ENCODE measurements around the gene GTPBP3. TPM values are rescaled to one million over a fixed set of nuclear protein-coding genes. Genes with fewer than 3 reads are reported as not detected.
A peak's percentile ranks its signal among the peaks of the same experiment; 100 is the strongest.

GTPBP3 gene
- total RNA-seq, 1 donor from 2014 or later, result 61.2 TPM

DNA sequence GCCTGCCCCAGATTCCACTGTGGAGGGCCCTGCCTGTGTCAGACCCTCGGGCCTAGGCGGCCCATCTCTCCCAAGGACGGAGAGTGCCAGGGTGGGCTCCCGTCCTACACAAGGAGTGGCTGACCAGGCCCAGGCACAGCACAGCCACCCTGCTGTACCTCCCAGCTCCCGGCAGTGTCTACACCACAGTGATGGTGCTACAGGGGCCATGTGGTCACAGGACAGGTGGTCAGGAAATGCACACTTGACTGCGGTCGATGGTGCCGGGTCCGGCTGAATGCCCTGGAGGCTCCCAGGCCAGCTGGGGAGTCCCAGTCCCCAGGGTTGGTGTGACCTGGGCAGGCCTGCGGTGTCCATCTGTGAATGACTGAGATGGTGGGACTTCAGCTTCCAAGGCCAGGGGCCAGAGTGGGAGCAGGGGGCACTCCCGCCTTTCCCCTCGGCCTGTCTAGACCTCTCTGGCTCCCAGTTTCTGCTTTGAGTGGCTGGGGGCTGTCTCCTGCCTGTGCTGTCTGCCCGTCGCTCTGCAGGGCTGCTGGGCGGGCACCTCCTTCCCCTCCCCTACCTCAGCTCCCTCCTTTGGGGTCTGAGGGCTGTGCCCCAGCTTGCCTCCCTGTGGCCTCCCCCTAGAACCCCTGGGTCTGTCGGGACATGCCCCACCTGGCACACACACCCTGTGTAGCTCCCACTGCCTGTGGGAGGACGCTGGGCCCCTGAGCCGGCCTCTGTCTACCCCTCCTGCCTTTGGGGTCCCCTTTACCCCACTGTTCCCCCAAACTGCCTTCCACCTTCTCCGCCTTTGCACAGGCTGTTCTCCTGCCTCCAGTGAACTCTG lies 15.5 kb upstream of the GTPBP3 start:
- Mint-ChIP-seq H3K4me3 (ENCODE audit: unreplicated experiment) (peak overlapping the region; percentile 67), H3K4me1 (ENCODE audit: low read depth, unreplicated experiment) (peaks cover 13% of the 10 kb centered on the region), H3K27me3 (ENCODE audit: unreplicated experiment) (peaks cover 7% of the 10 kb centered on the region), H3K9me3 (ENCODE audit: unreplicated experiment) (peaks cover 8% of the 10 kb centered on the region), H3K27ac (ENCODE audit: unreplicated experiment) (peak overlapping the region; percentile 96), H3K36me3 (ENCODE audit: unreplicated experiment) (no peaks in the 10 kb centered on the region)
- peak; percentile 75 for DNase-seq
- TF ChIP-seq, protein P1, sequence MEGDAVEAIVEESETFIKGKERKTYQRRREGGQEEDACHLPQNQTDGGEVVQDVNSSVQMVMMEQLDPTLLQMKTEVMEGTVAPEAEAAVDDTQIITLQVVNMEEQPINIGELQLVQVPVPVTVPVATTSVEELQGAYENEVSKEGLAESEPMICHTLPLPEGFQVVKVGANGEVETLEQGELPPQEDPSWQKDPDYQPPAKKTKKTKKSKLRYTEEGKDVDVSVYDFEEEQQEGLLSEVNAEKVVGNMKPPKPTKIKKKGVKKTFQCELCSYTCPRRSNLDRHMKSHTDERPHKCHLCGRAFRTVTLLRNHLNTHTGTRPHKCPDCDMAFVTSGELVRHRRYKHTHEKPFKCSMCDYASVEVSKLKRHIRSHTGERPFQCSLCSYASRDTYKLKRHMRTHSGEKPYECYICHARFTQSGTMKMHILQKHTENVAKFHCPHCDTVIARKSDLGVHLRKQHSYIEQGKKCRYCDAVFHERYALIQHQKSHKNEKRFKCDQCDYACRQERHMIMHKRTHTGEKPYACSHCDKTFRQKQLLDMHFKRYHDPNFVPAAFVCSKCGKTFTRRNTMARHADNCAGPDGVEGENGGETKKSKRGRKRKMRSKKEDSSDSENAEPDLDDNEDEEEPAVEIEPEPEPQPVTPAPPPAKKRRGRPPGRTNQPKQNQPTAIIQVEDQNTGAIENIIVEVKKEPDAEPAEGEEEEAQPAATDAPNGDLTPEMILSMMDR (IDR thresholded peaks at IDR 0.05; ENCODE audit: partially characterized antibody, unreplicated experiment), result no peak

DNA sequence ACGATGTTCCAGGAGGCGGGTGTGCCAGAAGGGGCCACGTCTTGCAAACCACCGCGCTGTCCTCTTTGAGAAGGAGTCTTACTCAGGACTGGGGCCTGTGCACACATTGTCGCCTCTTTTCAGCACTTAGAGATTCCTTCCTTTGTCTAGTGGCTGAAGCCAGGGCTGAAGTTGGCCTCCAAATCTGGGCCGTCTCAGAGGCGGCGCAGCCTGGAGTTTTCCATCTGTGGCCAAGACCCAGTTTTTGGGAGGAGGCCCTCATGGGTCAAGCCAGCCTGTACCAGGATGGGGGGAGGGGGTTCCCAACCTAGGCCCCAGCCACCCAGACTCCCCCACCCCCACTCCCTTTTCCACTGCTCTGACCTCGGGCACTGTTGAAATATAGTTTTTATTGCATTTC lies 14.5 kb upstream of the GTPBP3 start:
- TF ChIP-seq, protein P1 (IDR thresholded peaks at IDR 0.05; ENCODE audit: partially characterized antibody, unreplicated experiment), result no peak
- DNase-seq, result no peak
- Mint-ChIP-seq H3K27me3 (ENCODE audit: unreplicated experiment) (peaks cover 7% of the 10 kb centered on the region), H3K27ac (ENCODE audit: unreplicated experiment) (peak overlapping the region; percentile 96), H3K4me3 (ENCODE audit: unreplicated experiment) (peak overlapping the region; percentile 67), H3K4me1 (ENCODE audit: low read depth, unreplicated experiment) (peaks cover 16% of the 10 kb centered on the region), H3K9me3 (ENCODE audit: unreplicated experiment) (peaks cover 10% of the 10 kb centered on the region), H3K36me3 (ENCODE audit: unreplicated experiment) (no peaks in the 10 kb centered on the region)

DNA sequence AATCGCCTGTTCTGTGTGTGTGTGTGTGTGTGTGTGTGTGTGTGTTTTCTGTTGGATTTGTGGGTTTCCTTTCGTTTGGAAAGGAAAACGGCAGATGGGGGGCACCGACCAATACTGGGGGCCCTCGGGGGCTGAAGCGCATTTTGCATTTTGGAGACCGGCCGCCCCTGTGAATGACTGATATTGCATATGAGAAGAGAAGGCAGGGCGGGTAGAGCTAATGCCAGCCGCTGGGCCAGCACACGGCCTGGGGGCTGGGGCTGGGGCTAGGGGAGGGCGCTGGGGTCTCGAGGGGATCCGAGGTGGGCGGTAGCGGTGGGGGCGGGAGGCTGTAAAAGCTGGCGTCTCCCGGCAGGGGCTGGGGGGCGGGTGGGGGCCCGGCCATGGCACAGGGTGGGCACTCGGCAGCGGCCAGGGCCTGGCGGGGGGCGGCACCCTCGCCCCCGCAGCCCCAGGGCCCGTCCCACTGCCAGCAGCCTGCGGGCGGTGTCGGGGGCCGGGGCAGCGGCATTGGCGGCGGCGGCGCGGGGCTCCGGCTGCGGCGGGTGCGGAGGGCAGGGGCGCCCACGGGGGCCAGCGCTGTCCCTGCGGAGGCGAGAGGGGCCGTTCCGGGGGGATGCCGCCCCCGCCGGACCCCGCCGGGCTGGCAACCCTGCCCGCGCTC lies 13.9 kb upstream of the GTPBP3 start:
- H3K27me3 Mint-ChIP-seq (ENCODE audit: unreplicated experiment), result peaks cover 7% of the 10 kb centered on the region

DNA sequence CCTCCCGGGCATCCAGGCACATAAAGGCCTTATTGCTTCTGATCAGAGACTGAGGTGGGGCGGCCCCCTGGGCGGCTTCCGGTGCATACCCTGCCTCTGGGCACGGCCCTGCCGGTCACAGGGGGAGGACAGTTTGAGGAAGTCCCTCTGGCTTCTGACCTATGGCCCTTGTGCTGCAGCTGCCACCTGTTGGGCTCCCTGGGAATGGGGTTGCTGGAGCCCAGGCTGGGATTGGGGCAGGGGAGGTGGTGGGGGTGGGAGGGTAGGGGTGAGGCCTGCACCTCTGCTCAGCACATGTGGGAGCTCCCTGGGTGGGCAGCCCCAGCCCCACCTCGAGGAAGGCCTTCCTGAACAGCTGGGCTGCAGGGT lies 13.4 kb upstream of the GTPBP3 start:
- peaks cover 10% of the 10 kb centered on the region for H3K9me3 Mint-ChIP-seq (ENCODE audit: unreplicated experiment)
- TF ChIP-seq, protein P1 (IDR thresholded peaks at IDR 0.05; ENCODE audit: partially characterized antibody, unreplicated experiment), result no peak
- H3K4me3 Mint-ChIP-seq (ENCODE audit: unreplicated experiment), result no peak overlapping the region
- no peak for DNase-seq
- peaks cover 7% of the 10 kb centered on the region for H3K27me3 Mint-ChIP-seq (ENCODE audit: unreplicated experiment)
- peaks cover 16% of the 10 kb centered on the region for H3K4me1 Mint-ChIP-seq (ENCODE audit: low read depth, unreplicated experiment)
- H3K36me3 Mint-ChIP-seq (ENCODE audit: unreplicated experiment), result no peaks in the 10 kb centered on the region
- H3K27ac Mint-ChIP-seq (ENCODE audit: unreplicated experiment), result no peak overlapping the region

More for the DNA sequence above, 13.9 kb upstream of the GTPBP3 start:
- Mint-ChIP-seq H3K36me3 (ENCODE audit: unreplicated experiment) (no peaks in the 10 kb centered on the region), H3K27ac (ENCODE audit: unreplicated experiment) (peak overlapping the region; percentile 96), H3K4me1 (ENCODE audit: low read depth, unreplicated experiment) (peaks cover 16% of the 10 kb centered on the region), H3K4me3 (ENCODE audit: unreplicated experiment) (peak overlapping the region; percentile 64), H3K9me3 (ENCODE audit: unreplicated experiment) (peaks cover 10% of the 10 kb centered on the region)
- DNase-seq, result no peak
- TF ChIP-seq, protein P1 (IDR thresholded peaks at IDR 0.05; ENCODE audit: partially characterized antibody, unreplicated experiment), result no peak
